Measurements from ENCODE around the gene VN1R5. TPM values are rescaled to one million over a fixed set of nuclear protein-coding genes. Genes with fewer than 3 reads are reported as not detected.

VN1R5 gene
- total and polyA plus RNA-seq, 2 donors (not counting 3 experiments of a cell fraction or from before 2014, with no cell fraction given) = not detected

DNA sequence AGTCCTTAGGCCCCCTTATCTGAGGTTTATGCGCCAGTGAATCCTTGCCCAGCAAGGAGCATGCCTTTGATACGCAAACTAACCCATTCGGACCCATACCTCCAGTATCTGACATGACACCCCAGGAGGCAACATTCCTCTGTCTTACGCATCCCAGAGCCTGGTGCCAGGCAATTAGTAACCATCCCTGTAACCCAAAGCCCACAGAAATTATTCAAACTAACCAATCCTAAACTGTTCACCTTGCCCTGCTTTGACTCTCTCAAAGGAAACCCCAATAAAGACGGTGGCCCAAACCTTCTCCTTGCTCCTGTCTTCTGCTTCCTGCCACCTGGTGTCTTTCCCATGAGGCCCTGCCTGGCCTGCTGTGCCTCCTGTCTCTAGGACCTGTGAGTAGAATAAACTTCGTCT is 39.4 kb downstream of the VN1R5 start:
- peaks cover 0 to 6% of the 10 kb centered on the region in 2 experiments for H3K36me3 ChIP-seq (ENCODE audit: control insufficient read depth in 2 of 2, extremely low read depth in 1 of 2, insufficient read depth in 2 of 2, low read length in 2 of 2)
- H3K27me3 ChIP-seq (ENCODE audit: control insufficient read depth in 2 of 2, insufficient read depth in 2 of 2, low read length in 2 of 2) = no peaks in the 10 kb centered on the region
- H3K4me2 ChIP-seq (ENCODE audit: insufficient read depth, low read length) = no peak overlapping the region
- no peaks in the 10 kb centered on the region for H3K9me3 ChIP-seq (replicated peaks; ENCODE audit: control insufficient read depth, insufficient read depth, low read length)
- POLR2A ChIA-PET = no interaction called here
- DNase-seq (ENCODE audit: low read depth, low spot score) (no peak), FAIRE-seq (no peak)
- intact Hi-C loops (cut with micrococcal nuclease) = no loop called here
- H3K4me1 ChIP-seq (ENCODE audit: control insufficient read depth, extremely low read depth, insufficient read depth, low read length) = no peaks in the 10 kb centered on the region
- H3K9ac ChIP-seq (replicated peaks; ENCODE audit: extremely low read depth, insufficient read depth, low read length) = no peak overlapping the region
- no peak overlapping the region for H3K27ac ChIP-seq (ENCODE audit: insufficient read depth, low read depth, low read length)
- H2AFZ ChIP-seq (ENCODE audit: low read depth, low read length) = no peak overlapping the region
- CTCF ChIA-PET = no interaction called here
- no peaks in the 10 kb centered on the region for H4K20me1 ChIP-seq (replicated peaks; ENCODE audit: control insufficient read depth, extremely low read depth, insufficient read depth, low read length)
- no peaks in the 10 kb centered on the region for H3K9me1 ChIP-seq (replicated peaks; ENCODE audit: control insufficient read depth, extremely low read depth, insufficient read depth, low read length)
- TF ChIP-seq, protein P1, sequence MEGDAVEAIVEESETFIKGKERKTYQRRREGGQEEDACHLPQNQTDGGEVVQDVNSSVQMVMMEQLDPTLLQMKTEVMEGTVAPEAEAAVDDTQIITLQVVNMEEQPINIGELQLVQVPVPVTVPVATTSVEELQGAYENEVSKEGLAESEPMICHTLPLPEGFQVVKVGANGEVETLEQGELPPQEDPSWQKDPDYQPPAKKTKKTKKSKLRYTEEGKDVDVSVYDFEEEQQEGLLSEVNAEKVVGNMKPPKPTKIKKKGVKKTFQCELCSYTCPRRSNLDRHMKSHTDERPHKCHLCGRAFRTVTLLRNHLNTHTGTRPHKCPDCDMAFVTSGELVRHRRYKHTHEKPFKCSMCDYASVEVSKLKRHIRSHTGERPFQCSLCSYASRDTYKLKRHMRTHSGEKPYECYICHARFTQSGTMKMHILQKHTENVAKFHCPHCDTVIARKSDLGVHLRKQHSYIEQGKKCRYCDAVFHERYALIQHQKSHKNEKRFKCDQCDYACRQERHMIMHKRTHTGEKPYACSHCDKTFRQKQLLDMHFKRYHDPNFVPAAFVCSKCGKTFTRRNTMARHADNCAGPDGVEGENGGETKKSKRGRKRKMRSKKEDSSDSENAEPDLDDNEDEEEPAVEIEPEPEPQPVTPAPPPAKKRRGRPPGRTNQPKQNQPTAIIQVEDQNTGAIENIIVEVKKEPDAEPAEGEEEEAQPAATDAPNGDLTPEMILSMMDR (IDR thresholded peaks at IDR 0.05; ENCODE audit: extremely low read depth in 1 of 2, insufficient read depth in 1 of 2, low read depth in 1 of 2, low read length in 2 of 2) = no peak
- TF ChIP-seq EZH2 (IDR thresholded peaks at IDR 0.05; ENCODE audit: borderline replicate concordance, low read depth, low read length, severe bottlenecking) (no peak), POLR2AphosphoS5 (IDR thresholded peaks at IDR 0.05; ENCODE audit: insufficient read depth, low read depth, low read length) (no peak), JUN (IDR thresholded peaks at IDR 0.05; ENCODE audit: borderline replicate concordance, insufficient read depth, insufficient read length, low read depth) (no peak), POLR2A (IDR thresholded peaks at IDR 0.05; ENCODE audit: low read depth, low read length) (no peak), GATA2 (IDR thresholded peaks at IDR 0.05; ENCODE audit: insufficient read depth, insufficient read length, low read depth, low read length) (no peak), FOS (IDR thresholded peaks at IDR 0.05; ENCODE audit: borderline replicate concordance, insufficient read depth, low read length) (no peak), MYC (IDR thresholded peaks at IDR 0.05; ENCODE audit: low read depth, low read length) (no peak)
- TF ChIP-seq, protein P2, sequence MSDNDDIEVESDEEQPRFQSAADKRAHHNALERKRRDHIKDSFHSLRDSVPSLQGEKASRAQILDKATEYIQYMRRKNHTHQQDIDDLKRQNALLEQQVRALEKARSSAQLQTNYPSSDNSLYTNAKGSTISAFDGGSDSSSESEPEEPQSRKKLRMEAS (IDR thresholded peaks at IDR 0.05; ENCODE audit: insufficient read depth, insufficient read length) = no peak
- BruUV-seq (replicated peaks) = no TSS peak
- no peak overlapping the region for H3K4me3 ChIP-seq (replicated peaks in 1 of 3; ENCODE audit: insufficient read depth in 1 of 3, low read depth in 1 of 3, low read length in 3 of 3)
- dilution Hi-C loops (cut with MboI; ENCODE audit: extremely low pct_ligation_motif_present, low sequenced_read_pairs) = no loop called here
- H3K79me2 ChIP-seq (ENCODE audit: control insufficient read depth, insufficient read depth, low read length) = no peaks in the 10 kb centered on the region

Measured in endothelial cell of umbilical vein (primary cell).